ENCODE measurements around the gene NRXN3. TPM values are rescaled to one million over a fixed set of nuclear protein-coding genes. Genes with fewer than 3 reads are reported as not detected.

Gene NRXN3
- total RNA-seq, 1 experiment from 2014 or later = not detected

DNA sequence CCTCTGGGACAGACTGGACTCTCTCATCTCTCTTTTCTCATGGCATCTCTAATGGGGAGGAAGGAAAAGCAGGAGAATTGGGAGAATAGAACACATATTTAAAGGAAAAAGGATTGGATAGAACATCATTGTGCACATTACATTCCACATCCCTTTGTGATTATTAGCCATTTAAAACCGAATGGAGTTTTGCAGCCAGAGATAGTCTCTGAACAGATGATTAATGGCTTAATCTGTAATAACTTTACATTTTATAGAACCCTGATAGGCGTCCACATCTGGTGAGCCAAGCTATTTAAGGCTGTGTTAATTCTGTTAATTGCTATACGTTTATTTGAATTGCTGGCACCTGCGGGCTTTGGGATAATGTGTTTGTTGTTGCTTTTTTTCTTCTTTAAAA lies 487.3 kb downstream of the NRXN3 start:
- no peak overlapping the region for H3K4me2 ChIP-seq (ENCODE audit: low read length)
- H3K27me3 ChIP-seq (ENCODE audit: insufficient read depth, low read length) = no peaks in the 10 kb centered on the region
- TF ChIP-seq, protein P1, sequence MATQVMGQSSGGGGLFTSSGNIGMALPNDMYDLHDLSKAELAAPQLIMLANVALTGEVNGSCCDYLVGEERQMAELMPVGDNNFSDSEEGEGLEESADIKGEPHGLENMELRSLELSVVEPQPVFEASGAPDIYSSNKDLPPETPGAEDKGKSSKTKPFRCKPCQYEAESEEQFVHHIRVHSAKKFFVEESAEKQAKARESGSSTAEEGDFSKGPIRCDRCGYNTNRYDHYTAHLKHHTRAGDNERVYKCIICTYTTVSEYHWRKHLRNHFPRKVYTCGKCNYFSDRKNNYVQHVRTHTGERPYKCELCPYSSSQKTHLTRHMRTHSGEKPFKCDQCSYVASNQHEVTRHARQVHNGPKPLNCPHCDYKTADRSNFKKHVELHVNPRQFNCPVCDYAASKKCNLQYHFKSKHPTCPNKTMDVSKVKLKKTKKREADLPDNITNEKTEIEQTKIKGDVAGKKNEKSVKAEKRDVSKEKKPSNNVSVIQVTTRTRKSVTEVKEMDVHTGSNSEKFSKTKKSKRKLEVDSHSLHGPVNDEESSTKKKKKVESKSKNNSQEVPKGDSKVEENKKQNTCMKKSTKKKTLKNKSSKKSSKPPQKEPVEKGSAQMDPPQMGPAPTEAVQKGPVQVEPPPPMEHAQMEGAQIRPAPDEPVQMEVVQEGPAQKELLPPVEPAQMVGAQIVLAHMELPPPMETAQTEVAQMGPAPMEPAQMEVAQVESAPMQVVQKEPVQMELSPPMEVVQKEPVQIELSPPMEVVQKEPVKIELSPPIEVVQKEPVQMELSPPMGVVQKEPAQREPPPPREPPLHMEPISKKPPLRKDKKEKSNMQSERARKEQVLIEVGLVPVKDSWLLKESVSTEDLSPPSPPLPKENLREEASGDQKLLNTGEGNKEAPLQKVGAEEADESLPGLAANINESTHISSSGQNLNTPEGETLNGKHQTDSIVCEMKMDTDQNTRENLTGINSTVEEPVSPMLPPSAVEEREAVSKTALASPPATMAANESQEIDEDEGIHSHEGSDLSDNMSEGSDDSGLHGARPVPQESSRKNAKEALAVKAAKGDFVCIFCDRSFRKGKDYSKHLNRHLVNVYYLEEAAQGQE (IDR thresholded peaks at IDR 0.05; ENCODE audit: low read depth) = no peak
- TF ChIP-seq TCF7L2 (IDR thresholded peaks at IDR 0.05; ENCODE audit: borderline replicate concordance, extremely low read depth, insufficient read depth, insufficient read length) (no peak), FOSL1 (IDR thresholded peaks at IDR 0.05; ENCODE audit: low read depth) (no peak), CEBPB (IDR thresholded peaks at IDR 0.05; ENCODE audit: low read depth) (no peak), JUND (IDR thresholded peaks at IDR 0.05) (no peak), ZNF274 (IDR thresholded peaks at IDR 0.05; ENCODE audit: low read depth, low read length) (no peak), EZH2 (IDR thresholded peaks at IDR 0.05) (no peak), SIN3A (IDR thresholded peaks at IDR 0.05; ENCODE audit: low read depth) (no peak), CBX3 (IDR thresholded peaks at IDR 0.05; ENCODE audit: low read depth) (no peak), MAX (IDR thresholded peaks at IDR 0.05) (no peak), SP1 (IDR thresholded peaks at IDR 0.05; ENCODE audit: low read depth) (no peak), EZH2phosphoT487 (IDR thresholded peaks at IDR 0.05; ENCODE audit: borderline replicate concordance) (no peak)
- TF ChIP-seq, protein P2, sequence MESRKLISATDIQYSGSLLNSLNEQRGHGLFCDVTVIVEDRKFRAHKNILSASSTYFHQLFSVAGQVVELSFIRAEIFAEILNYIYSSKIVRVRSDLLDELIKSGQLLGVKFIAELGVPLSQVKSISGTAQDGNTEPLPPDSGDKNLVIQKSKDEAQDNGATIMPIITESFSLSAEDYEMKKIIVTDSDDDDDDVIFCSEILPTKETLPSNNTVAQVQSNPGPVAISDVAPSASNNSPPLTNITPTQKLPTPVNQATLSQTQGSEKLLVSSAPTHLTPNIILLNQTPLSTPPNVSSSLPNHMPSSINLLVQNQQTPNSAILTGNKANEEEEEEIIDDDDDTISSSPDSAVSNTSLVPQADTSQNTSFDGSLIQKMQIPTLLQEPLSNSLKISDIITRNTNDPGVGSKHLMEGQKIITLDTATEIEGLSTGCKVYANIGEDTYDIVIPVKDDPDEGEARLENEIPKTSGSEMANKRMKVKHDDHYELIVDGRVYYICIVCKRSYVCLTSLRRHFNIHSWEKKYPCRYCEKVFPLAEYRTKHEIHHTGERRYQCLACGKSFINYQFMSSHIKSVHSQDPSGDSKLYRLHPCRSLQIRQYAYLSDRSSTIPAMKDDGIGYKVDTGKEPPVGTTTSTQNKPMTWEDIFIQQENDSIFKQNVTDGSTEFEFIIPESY (IDR thresholded peaks at IDR 0.05; ENCODE audit: extremely low read depth, insufficient replicate concordance, low read length) = no peak
- no peak overlapping the region for H2AFZ ChIP-seq (ENCODE audit: low read depth, low read length, poor library complexity, severe bottlenecking)
- H4K20me1 ChIP-seq (ENCODE audit: insufficient read depth) = no peaks in the 10 kb centered on the region
- H3K4me1 ChIP-seq (ENCODE audit: control insufficient read depth in 1 of 2, insufficient read depth in 2 of 2, low read length in 2 of 2) = no peaks in the 10 kb centered on the region
- no peaks in the 10 kb centered on the region; a peak in 1 of 4 replicates for H3K9me3 ChIP-seq (ENCODE audit: control insufficient read depth in 1 of 2, insufficient read depth in 1 of 2, low read depth in 1 of 2, low read length in 2 of 2)
- RAD21 ChIA-PET (ENCODE audit: low non-redundant PET in 1 of 2, low total read pairs in 2 of 2, uncharacterized antibody in 2 of 2, unreplicated experiment in 2 of 2) = no interaction called here
- no peaks in the 10 kb centered on the region for H3K36me3 ChIP-seq (ENCODE audit: control insufficient read depth in 1 of 2, insufficient read depth in 2 of 2, low read length in 2 of 2)
- POLR2A ChIA-PET = no interaction called here
- no peaks in the 10 kb centered on the region for H3K79me2 ChIP-seq (ENCODE audit: insufficient read depth, low read length)
- ATAC-seq = no peak
- H3K4me3 ChIP-seq (replicated peaks in 1 of 2; ENCODE audit: low read depth in 1 of 2, low read length in 2 of 2) = no peak overlapping the region
- no peak for DNase-seq (ENCODE audit: low read depth, low spot score)
- no TSS peak for BruUV-seq (replicated peaks)
- intact Hi-C loops (cut with micrococcal nuclease) = no loop called here
- CTCF ChIA-PET = no interaction called here
- H3K9ac ChIP-seq (ENCODE audit: low read length) = no peak overlapping the region
- no peaks in the 10 kb centered on the region for H3K9me2 ChIP-seq (ENCODE audit: insufficient read depth)
- no peak overlapping the region for H3K27ac ChIP-seq (ENCODE audit: low read depth, low read length)

All from HCT116 (cell line).